ENCODE data around the gene SKIC3.

The SKIC3 gene

DNA sequence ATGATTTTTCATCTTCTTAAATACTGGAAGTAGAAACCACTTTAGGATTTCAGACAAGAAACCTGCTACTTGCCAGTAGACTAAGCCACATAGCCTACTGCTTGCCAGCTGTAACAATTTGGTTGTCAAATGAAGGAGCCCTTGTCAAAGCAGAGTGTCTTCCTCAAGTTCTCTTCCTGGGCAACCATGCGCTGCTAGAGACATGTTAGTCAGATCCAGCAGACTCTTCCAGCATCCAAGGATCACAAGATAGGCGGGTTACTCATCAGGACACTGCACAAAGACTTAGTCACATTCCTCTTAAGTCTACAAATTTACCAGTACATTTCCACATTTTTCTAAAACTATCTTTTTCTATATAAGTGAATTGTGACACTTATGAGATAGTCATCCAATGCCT, 24.4 kb downstream of the SKIC3 start:
- no peak for DNase-seq

DNA sequence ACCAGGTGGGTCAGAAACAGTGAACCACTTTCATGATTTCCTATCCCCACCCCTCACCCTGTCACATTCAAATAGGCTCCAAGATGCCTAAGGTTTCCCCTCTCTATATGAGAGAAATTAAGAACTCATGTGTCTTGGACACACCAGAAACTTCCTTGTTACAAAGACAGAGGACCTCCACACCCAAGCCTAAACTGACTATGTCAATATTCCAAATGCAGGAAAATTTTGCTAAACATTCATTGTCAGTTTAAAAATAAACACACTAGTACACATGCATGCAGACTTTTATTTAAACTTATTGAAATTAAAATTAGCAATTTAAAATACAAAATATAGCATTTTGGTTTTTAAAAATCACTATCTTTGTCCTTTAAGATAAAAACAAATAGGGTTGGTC, 26.2 kb downstream of the SKIC3 start:
- no peak for DNase-seq

DNA sequence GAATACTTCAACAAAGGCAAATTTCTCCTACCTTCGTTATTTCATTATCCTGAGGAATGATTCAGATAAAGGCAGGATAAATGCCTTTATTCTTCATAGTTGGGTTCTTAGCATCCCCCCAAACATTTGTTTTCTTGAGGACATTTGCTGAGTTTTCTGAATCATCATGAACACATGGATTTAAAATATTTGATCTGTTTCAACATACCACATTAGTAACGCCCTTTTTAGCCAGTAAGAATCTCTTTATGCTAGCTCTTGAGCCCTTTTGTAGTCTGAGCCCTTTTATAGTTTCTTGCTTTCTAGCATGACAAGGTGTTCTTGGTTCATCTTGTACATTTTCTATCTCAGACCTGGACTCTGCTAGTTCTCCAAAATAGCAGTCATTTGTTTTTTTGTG, 27.9 kb downstream of the SKIC3 start:
- no peak for DNase-seq

DNA sequence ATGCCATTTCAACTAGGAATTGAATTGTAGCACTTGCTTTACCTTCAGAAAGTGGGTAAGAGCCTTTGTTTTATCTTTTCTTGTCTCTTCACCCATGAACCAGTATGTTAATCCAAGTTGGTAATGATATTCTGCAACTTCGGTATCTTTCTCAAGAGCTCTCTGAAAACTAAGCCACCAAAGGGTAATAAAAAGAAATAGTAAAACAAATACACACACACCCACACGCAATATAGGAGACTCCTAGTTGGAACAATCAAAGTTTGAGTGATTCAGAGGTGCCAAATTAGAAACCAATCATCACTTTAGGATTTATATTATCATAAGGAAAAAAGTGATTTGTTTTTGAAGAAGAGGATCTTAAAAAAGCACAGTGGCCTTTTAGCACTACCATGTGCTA, 30.4 kb downstream of the SKIC3 start:
- no peak for DNase-seq

DNA sequence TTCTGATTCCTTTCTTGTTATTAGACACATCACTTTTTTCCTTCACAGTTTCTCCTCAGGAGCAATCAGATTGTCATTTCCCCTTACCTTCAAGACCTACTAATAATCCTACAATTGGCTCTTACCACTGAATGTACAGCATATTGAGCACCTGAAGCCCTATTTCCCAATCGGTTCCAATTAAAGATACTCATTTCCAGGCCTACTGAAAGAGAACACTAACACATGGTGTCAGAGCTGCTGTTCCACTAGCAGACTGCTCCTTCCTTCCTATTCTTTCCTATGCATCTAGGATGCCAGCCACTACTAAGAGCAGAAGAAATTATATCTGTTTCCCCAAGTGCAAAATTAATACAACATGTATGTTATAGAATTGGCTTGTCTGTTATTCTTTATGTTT, 34.6 kb downstream of the SKIC3 start:
- no peak for DNase-seq

DNA sequence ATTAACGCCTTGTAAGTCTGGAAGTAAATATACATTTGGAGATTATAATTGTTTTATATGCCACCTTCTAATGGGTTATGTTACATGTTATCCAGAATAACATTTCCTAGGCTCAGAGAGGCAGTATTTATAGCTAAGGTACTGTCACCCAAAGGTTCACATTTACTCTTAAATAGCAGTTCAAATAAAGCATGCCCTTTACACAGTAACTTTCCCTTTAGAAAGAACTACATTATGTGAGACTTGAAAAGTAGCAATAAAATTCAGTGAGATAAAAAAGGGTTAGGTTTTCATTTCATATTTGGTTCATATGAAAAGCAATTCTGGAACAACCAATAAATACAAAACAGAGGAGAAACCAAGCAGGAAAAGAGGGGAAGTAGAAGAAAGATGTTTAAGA, 35.1 kb downstream of the SKIC3 start:
- no peak for DNase-seq

DNA sequence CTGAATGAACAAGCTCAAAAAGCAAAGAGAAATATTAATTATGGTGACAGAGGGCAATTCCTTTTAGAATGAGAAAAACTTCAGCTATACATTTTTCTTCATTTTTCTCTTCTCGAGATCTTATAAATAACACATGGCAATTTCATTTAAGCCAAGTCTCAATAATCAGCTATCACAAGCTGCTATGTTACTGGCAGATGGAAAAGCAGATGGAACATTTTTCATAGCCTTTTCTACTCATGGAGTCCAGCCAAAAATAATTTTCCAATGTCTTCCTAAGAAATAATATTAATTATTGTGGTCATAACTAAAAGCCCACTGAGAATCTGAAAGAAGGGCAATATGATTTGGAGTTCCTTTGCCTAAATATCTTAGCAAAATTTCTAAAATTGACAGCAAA, 35.6 kb downstream of the SKIC3 start:
- no peak for DNase-seq

DNA sequence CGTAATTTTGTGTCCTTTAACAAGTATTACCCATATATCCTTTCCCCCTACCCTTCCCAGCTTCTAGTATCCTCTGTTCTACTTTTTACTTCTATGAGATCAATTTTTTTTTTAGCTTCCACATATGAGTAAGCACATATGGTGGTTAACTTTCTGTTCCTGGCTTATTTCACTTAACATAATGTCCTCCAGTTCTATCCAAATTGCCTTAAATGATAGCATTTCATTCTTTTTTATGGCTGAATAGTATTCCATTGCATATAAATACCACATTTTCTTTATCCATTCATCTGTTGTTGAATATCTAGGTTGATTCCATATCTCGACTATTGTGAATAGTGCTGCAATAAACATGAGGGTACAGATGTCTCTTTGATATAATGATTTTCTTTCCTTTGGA, 36.4 kb downstream of the SKIC3 start:
- no peak for DNase-seq

DNA sequence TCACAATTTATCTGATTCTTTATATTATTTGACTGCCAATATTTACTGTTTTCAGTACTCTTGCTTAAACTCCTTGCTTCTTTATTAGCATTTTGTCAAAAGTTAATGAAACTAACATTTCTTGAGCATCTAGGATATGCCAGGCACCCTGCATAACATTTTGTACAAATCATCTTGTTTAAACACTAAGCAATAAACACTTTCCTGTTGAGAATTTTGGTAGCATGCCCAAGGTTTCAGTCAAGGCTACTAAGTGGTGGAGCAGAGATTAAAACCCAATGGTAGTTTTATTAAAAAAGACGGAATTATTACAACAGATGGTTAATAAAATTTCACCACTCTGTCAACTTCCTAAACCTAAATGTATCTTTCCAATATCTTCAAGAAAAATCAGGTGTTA, 43.2 kb downstream of the SKIC3 start:
- no peak for DNase-seq

DNA sequence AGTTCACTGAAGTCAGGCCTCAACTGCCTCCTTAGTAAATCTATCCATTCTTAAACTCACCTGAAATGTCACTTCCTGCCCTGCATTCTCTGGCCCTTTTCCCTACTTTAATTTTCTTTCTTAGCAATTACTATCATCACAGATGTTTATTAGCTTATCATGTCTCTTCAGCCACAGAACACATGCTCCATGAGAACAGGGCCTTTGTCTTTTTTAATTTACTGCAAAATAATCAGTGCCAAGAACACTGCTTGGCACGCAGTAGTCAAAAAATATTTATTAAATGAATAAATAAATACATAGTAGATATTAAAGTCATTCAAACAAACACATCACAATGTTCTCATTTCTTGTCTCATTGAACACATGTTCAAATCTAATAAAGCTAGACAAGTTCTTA, 46.2 kb downstream of the SKIC3 start:
- DNase-seq, result no peak
